ENCODE results near the gene CNPPD1.

CNPPD1 gene

GRCh38 chr2:219176818-219177551 is at the start of gene CNPPD1:
TSS of gene CNPPD1 (minus strand) at chr2:219176925. CDS start at chr2:219176828, 97 bp downstream.
- DNase-seq = peak; percentile 86

- DNase-seq = no peak
Observed at GRCh38 chr2:219225350-219225749, 48.6 kb upstream of the CNPPD1 start.

GRCh38 chr2:219223831-219224610 is 47.3 kb upstream of the CNPPD1 start:
- DNase-seq = no peak

GRCh38 chr2:219221957-219222518 is 45.3 kb upstream of the CNPPD1 start:
- DNase-seq = no peak

GRCh38 chr2:219220652-219221402 is 44.1 kb upstream of the CNPPD1 start:
- no peak for DNase-seq

GRCh38 chr2:219219784-219220532 is 43.2 kb upstream of the CNPPD1 start:
- no peak for DNase-seq

GRCh38 chr2:219218732-219219701 is 42.3 kb upstream of the CNPPD1 start, which contains the start of gene ABCB6:
TSS of gene ABCB6 (minus strand) at chr2:219218958. CDS start at chr2:219218673, 285 bp downstream.
- DNase-seq = peak; percentile 77

GRCh38 chr2:219218217-219218731 is 41.5 kb upstream of the CNPPD1 start:
- peak; percentile 31 for DNase-seq

- DNase-seq = no peak
Observed at GRCh38 chr2:219216535-219216915, 39.8 kb upstream of the CNPPD1 start.

GRCh38 chr2:219215871-219216534 is 39.3 kb upstream of the CNPPD1 start:
- DNase-seq = no peak

GRCh38 chr2:219214786-219215185 is 38.1 kb upstream of the CNPPD1 start:
- no peak for DNase-seq

- no peak for DNase-seq
Observed at GRCh38 chr2:219214141-219214540, 37.4 kb upstream of the CNPPD1 start.

- no peak for DNase-seq
Observed at GRCh38 chr2:219213486-219214071, 36.9 kb upstream of the CNPPD1 start.

- DNase-seq = no peak
Observed at GRCh38 chr2:219213026-219213415, 36.3 kb upstream of the CNPPD1 start.

- DNase-seq = no peak
Observed at GRCh38 chr2:219210886-219211362, 34.2 kb upstream of the CNPPD1 start.

GRCh38 chr2:219210196-219210885 is 33.6 kb upstream of the CNPPD1 start:
- DNase-seq = no peak

GRCh38 chr2:219209236-219210195 is 32.8 kb upstream of the CNPPD1 start:
- no peak for DNase-seq

All from RPMI8226 (cell line).